WTC11 (cell line): ENCODE measurements around the gene LPIN3.

Source experiments
- SP1 ChIP-seq: sonication (generic); formaldehyde crosslinking; conservative IDR thresholded peaks from 2 replicates; pipeline ENCODE4 v1.8.1; 2022; ENCODE audit warnings: missing genetic modification reagents
- TEAD4 ChIP-seq: sonication (generic); formaldehyde crosslinking; IDR thresholded peaks from 2 replicates; pipeline ENCODE4 v1.8.0; 2022; ENCODE audit warnings: mild to moderate bottlenecking, missing genetic modification reagents
- TP53 ChIP-seq: sonication (generic); formaldehyde crosslinking; IDR thresholded peaks from 2 replicates; pipeline ENCODE4 v1.8.1; 2023; ENCODE audit warnings: mild to moderate bottlenecking, missing genetic modification reagents
- ZNF138 ChIP-seq: sonication (generic); formaldehyde crosslinking; conservative IDR thresholded peaks from 2 replicates; pipeline ENCODE4 v1.8.1; 2022; ENCODE audit warnings: mild to moderate bottlenecking, moderate library complexity, missing genetic modification reagents
- TF ChIP-seq, protein P1 (sequence below): fragments of 200-600 bp; IDR thresholded peaks from 2 replicates; pipeline ENCODE4 v1.8.0; 2022; ENCODE audit warnings: antibody characterized with exemption
- TF ChIP-seq, protein P2 (sequence below): sonication (generic); formaldehyde crosslinking; conservative IDR thresholded peaks from 2 replicates; pipeline ENCODE4 v1.8.1; 2023; ENCODE audit warnings: mild to moderate bottlenecking, low read depth, missing genetic modification reagents, moderate library complexity

DNA sequence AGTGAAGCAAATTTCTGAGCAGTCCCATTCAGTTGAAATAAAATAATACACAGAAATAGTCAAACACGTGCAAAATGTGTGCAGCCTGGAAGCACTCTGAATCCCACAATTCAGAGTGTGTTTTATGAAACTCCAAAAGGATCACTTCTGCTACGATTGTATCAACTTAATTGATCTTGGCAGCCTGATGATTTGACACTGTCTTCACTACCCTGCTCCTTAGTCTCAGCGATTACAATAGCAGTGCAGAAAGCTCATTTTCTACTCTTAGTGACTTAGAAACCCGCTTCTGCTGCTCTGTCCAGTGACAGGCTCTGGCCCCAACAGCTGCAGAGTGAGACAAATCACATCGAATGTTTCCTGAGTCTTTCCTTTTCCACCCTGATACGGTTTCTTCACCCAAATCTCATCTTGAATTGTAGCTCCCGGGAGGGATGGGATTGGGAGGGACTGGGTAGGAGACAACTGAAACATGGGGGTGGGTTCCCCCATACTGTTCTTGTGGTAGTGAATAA is 42.2 kb downstream of the LPIN3 start:
- TF ChIP-seq, protein P1, sequence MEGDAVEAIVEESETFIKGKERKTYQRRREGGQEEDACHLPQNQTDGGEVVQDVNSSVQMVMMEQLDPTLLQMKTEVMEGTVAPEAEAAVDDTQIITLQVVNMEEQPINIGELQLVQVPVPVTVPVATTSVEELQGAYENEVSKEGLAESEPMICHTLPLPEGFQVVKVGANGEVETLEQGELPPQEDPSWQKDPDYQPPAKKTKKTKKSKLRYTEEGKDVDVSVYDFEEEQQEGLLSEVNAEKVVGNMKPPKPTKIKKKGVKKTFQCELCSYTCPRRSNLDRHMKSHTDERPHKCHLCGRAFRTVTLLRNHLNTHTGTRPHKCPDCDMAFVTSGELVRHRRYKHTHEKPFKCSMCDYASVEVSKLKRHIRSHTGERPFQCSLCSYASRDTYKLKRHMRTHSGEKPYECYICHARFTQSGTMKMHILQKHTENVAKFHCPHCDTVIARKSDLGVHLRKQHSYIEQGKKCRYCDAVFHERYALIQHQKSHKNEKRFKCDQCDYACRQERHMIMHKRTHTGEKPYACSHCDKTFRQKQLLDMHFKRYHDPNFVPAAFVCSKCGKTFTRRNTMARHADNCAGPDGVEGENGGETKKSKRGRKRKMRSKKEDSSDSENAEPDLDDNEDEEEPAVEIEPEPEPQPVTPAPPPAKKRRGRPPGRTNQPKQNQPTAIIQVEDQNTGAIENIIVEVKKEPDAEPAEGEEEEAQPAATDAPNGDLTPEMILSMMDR = no peak
- TF ChIP-seq TEAD4 (CRISPR knock-in tag) (no peak), ZNF138 (CRISPR knock-in tag) (no peak), TP53 (CRISPR knock-in tag) (no peak), SP1 (CRISPR knock-in tag) (no peak)
- TF ChIP-seq, protein P2, sequence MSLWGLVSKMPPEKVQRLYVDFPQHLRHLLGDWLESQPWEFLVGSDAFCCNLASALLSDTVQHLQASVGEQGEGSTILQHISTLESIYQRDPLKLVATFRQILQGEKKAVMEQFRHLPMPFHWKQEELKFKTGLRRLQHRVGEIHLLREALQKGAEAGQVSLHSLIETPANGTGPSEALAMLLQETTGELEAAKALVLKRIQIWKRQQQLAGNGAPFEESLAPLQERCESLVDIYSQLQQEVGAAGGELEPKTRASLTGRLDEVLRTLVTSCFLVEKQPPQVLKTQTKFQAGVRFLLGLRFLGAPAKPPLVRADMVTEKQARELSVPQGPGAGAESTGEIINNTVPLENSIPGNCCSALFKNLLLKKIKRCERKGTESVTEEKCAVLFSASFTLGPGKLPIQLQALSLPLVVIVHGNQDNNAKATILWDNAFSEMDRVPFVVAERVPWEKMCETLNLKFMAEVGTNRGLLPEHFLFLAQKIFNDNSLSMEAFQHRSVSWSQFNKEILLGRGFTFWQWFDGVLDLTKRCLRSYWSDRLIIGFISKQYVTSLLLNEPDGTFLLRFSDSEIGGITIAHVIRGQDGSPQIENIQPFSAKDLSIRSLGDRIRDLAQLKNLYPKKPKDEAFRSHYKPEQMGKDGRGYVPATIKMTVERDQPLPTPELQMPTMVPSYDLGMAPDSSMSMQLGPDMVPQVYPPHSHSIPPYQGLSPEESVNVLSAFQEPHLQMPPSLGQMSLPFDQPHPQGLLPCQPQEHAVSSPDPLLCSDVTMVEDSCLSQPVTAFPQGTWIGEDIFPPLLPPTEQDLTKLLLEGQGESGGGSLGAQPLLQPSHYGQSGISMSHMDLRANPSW = no peak
